ENCODE measurements around the gene FAM240A.

GRCh38 chr3:46580675-46581074 is 31.6 kb upstream of the FAM240A start:
- TF ChIP-seq, protein P1, sequence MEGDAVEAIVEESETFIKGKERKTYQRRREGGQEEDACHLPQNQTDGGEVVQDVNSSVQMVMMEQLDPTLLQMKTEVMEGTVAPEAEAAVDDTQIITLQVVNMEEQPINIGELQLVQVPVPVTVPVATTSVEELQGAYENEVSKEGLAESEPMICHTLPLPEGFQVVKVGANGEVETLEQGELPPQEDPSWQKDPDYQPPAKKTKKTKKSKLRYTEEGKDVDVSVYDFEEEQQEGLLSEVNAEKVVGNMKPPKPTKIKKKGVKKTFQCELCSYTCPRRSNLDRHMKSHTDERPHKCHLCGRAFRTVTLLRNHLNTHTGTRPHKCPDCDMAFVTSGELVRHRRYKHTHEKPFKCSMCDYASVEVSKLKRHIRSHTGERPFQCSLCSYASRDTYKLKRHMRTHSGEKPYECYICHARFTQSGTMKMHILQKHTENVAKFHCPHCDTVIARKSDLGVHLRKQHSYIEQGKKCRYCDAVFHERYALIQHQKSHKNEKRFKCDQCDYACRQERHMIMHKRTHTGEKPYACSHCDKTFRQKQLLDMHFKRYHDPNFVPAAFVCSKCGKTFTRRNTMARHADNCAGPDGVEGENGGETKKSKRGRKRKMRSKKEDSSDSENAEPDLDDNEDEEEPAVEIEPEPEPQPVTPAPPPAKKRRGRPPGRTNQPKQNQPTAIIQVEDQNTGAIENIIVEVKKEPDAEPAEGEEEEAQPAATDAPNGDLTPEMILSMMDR (IDR thresholded peaks at IDR 0.05) = no peak
- no peak for TF ChIP-seq EP300 (IDR thresholded peaks at IDR 0.05)
- no peak for TF ChIP-seq POLR2A (IDR thresholded peaks at IDR 0.05)
- TF ChIP-seq POLR2AphosphoS5 (IDR thresholded peaks at IDR 0.05) = no peak
